Neural cell (in vitro differentiated cells): Measurements from ENCODE around the gene ITGB1BP1. TPM values are rescaled to one million over a fixed set of nuclear protein-coding genes. Genes with fewer than 3 reads are reported as not detected.

ENCODE experiments used
- H2AFZ ChIP-seq: fragments of 200-600, 300-800 bp; sonication (generic), shearing (Covaris generic); 2 replicates; pipeline ENCODE4 v1.6.0; 2014; ENCODE audit warnings: low read depth, mild to moderate bottlenecking, antibody characterized with exemption, low read length, moderate library complexity
- H3F3A ChIP-seq: fragments of 200-600 bp; shearing (Covaris generic); 2 replicates; pipeline ENCODE4 v1.6.1; 2016; ENCODE audit warnings: mild to moderate bottlenecking, moderate library complexity, mixed read lengths, antibody characterized with exemption, low read length; ENCODE audit not compliant: insufficient read depth, poor library complexity, severe bottlenecking
- H3K27ac ChIP-seq: fragments of 200-600, 300-800 bp; sonication (generic), shearing (Covaris generic); 2 replicates; pipeline ENCODE4 v1.5.1; 2014; ENCODE audit warnings: mild to moderate bottlenecking, low read length, moderate library complexity
- H3K27me3 ChIP-seq: fragments of 300-800, 200-600 bp; sonication (generic), shearing (Covaris generic); 2 replicates; pipeline ENCODE4 v1.6.0; 2014; ENCODE audit warnings: mild to moderate bottlenecking, low read depth, low read length, moderate library complexity; ENCODE audit not compliant: insufficient read depth
- H3K36me3 ChIP-seq: fragments of 300-800, 200-600 bp; sonication (generic), shearing (Covaris generic); 2 replicates; pipeline ENCODE4 v1.5.1; 2014; ENCODE audit warnings: mild to moderate bottlenecking, antibody characterized with exemption, low read length, moderate library complexity; ENCODE audit not compliant: insufficient read depth
- H3K4me2 ChIP-seq: fragments of 300-800, 200-600 bp; sonication (generic), shearing (Covaris generic); 2 replicates; pipeline ENCODE4 v1.6.0; 2014; ENCODE audit warnings: mild to moderate bottlenecking, low read length
- H3K4me3 ChIP-seq: fragments of 300-800, 200-600 bp; sonication (generic), shearing (Covaris generic); 2 replicates; pipeline ENCODE4 v1.5.1; 2014; ENCODE audit warnings: mild to moderate bottlenecking, low read length, moderate library complexity
- H3K79me2 ChIP-seq: fragments of 200-600 bp; shearing (Covaris generic); replicated peaks from 2 replicates; pipeline ENCODE4 v1.6.0; 2014; ENCODE audit warnings: mild to moderate bottlenecking, low read length, moderate library complexity; ENCODE audit not compliant: insufficient read depth
- H3K9ac ChIP-seq: fragments of 300-800, 200-600 bp; sonication (generic), shearing (Covaris generic); 2 replicates; pipeline ENCODE4 v1.6.1; 2016; ENCODE audit warnings: mild to moderate bottlenecking, low read length, mixed read lengths
- H3K9me2 ChIP-seq: fragments of 200-600 bp; shearing (Covaris generic); 2 replicates; pipeline ENCODE4 v1.6.1; 2016; ENCODE audit warnings: mild to moderate bottlenecking, low read length, mixed read lengths; ENCODE audit not compliant: insufficient read depth
- H3K9me3 ChIP-seq: fragments of 200-600, 300-800 bp; sonication (generic), shearing (Covaris generic); 2 replicates; pipeline ENCODE4 v1.6.1; 2016; ENCODE audit warnings: mild to moderate bottlenecking, mixed run types, low read length, moderate library complexity, mixed read lengths
- H4K20me1 ChIP-seq: fragments of 200-600 bp; shearing (Covaris generic); 2 replicates; pipeline ENCODE4 v1.6.1; 2016; ENCODE audit warnings: mild to moderate bottlenecking, mixed run types; ENCODE audit not compliant: insufficient read depth
- CTCF ChIP-seq: fragments of 450-650 bp; IDR thresholded peaks from 2 replicates; pipeline ENCODE4 v1.5.1; 2014; ENCODE audit warnings: antibody characterized with exemption, mild to moderate bottlenecking, moderate library complexity; ENCODE audit not compliant: poor library complexity, severe bottlenecking
- EP300 ChIP-seq: fragments of 450-650 bp; conservative IDR thresholded peaks from 2 replicates; pipeline ENCODE4 v1.6.1; 2014; ENCODE audit warnings: antibody characterized with exemption, mild to moderate bottlenecking, moderate library complexity; ENCODE audit not compliant: poor library complexity, severe bottlenecking
- EZH2 ChIP-seq: fragments of 200-600, 300-800 bp; shearing (Covaris generic), sonication (generic); IDR thresholded peaks from 2 replicates; pipeline ENCODE4 v1.6.1; 2014; ENCODE audit warnings: antibody characterized with exemption, low read length, borderline replicate concordance, mild to moderate bottlenecking; ENCODE audit not compliant: insufficient read depth, poor library complexity, severe bottlenecking
- MXI1 ChIP-seq: fragments of 450-650 bp; conservative IDR thresholded peaks from 2 replicates; pipeline ENCODE4 v1.6.1; 2014; ENCODE audit warnings: antibody characterized with exemption, mild to moderate bottlenecking; ENCODE audit not compliant: poor library complexity, severe bottlenecking
- POLR2AphosphoS5 ChIP-seq: IDR thresholded peaks from 2 replicates; pipeline ENCODE4 v1.6.1; 2012
- RAD21 ChIP-seq: fragments of 450-650 bp; conservative IDR thresholded peaks from 2 replicates; pipeline ENCODE4 v1.6.1; 2014; ENCODE audit warnings: antibody characterized with exemption, mild to moderate bottlenecking, moderate library complexity
- REST ChIP-seq: IDR thresholded peaks from 2 replicates; pipeline ENCODE4 v1.6.1; 2012; ENCODE audit warnings: borderline replicate concordance
- SMC3 ChIP-seq: fragments of 450-650 bp; conservative IDR thresholded peaks from 2 replicates; pipeline ENCODE4 v1.6.1; 2014; ENCODE audit warnings: antibody characterized with exemption, mild to moderate bottlenecking, moderate library complexity; ENCODE audit not compliant: poor library complexity
- polyA plus RNA-seq: library from polyadenylated mRNA; depleted of rRNA; stranded (reverse); fragments of >200 nt; gene quantifications from 2 replicates; pipeline ENCODE4 v1.2.3, GENCODE V29; 2014

ITGB1BP1 gene
- polyA plus RNA-seq, 1 donor from 2014 or later, result 98.0 TPM

- Histone ChIP-seq H3K4me2 (no peak overlapping the region), H3K27ac (no peak overlapping the region)
Measured at GRCh38 chr2:9415516-9416169, 7.7 kb downstream of the ITGB1BP1 start.

GRCh38 chr2:9412781-9413180, 10.5 kb downstream of the ITGB1BP1 start:
- no peaks in the 10 kb centered on the region for H3K9me2 ChIP-seq
- H3K79me2 ChIP-seq, result no peaks in the 10 kb centered on the region
- H3K4me2 ChIP-seq, result no peak overlapping the region
- no peak overlapping the region for H3K9ac ChIP-seq
- H3K36me3 ChIP-seq, result no peaks in the 10 kb centered on the region
- no peaks in the 10 kb centered on the region for H3K27me3 ChIP-seq
- H3K27ac ChIP-seq, result no peak overlapping the region
- H3F3A ChIP-seq, result no peaks in the 10 kb centered on the region
- H3K9me3 ChIP-seq, result no peaks in the 10 kb centered on the region
- no peaks in the 10 kb centered on the region for H4K20me1 ChIP-seq
- no peak overlapping the region for H3K4me3 ChIP-seq
- TF ChIP-seq RAD21, result no peak
- TF ChIP-seq MXI1, result no peak
- no peak for TF ChIP-seq POLR2AphosphoS5
- no peak for TF ChIP-seq SMC3
- no peak for TF ChIP-seq CTCF
- no peak for TF ChIP-seq EP300
- TF ChIP-seq EZH2, result no peak
- TF ChIP-seq REST, result no peak
- no peak overlapping the region for H2AFZ ChIP-seq

More at GRCh38 chr2:9415516-9416169, 7.7 kb downstream of the ITGB1BP1 start:
- H4K20me1 ChIP-seq, result no peaks in the 10 kb centered on the region
- no peaks in the 10 kb centered on the region for H3K36me3 ChIP-seq
- no peak overlapping the region for H3K9ac ChIP-seq
- TF ChIP-seq MXI1, result no peak
- TF ChIP-seq CTCF, result no peak
- no peak for TF ChIP-seq RAD21
- H3K79me2 ChIP-seq, result peaks cover 11% of the 10 kb centered on the region
- no peaks in the 10 kb centered on the region for H3F3A ChIP-seq
- no peaks in the 10 kb centered on the region for H3K9me2 ChIP-seq
- no peaks in the 10 kb centered on the region for H3K9me3 ChIP-seq
- H2AFZ ChIP-seq, result no peak overlapping the region
- H3K27me3 ChIP-seq, result no peaks in the 10 kb centered on the region
- H3K4me3 ChIP-seq, result no peak overlapping the region
